ENCODE results near the gene TOR1AIP2.

GRCh38 chr1:179882253-179883039 is 4.8 kb upstream of the TOR1AIP2 start, which contains the start of gene TOR1AIP1:
- TF ChIP-seq CTCF (IDR thresholded peaks at IDR 0.05; ENCODE audit: low read depth, low read length) (peak; percentile 11), MAX (IDR thresholded peaks at IDR 0.05; ENCODE audit: low read depth, low read length) (peak; percentile 54), POLR2A (IDR thresholded peaks at IDR 0.05; ENCODE audit: extremely low read depth, insufficient read length) (peak; percentile 62)
